Epidermal melanocyte (primary cell): ENCODE data around the gene PAN3.
A peak's percentile ranks its signal among the peaks of the same experiment; 100 is the strongest.

Experiments used
- DNase-seq: peaks from one replicate; pipeline ENCODE4 v3.0.0; 2011; ENCODE audit warnings: low spot score; ENCODE audit not compliant: insufficient read length

Gene PAN3

GRCh38 chr13:28299916-28300315, 161.6 kb downstream of the PAN3 start:
- DNase-seq = no peak

- DNase-seq = no peak
These were observed 163.5 kb downstream of the PAN3 start for GRCh38 chr13:28301839-28302238.

- no peak for DNase-seq
These were observed 168.0 kb downstream of the PAN3 start for GRCh38 chr13:28306325-28306724.

- no peak for DNase-seq
These were observed 175.2 kb downstream of the PAN3 start for GRCh38 chr13:28313579-28313978.

- no peak for DNase-seq
These were observed 176.5 kb downstream of the PAN3 start for GRCh38 chr13:28314879-28315278.

GRCh38 chr13:28316129-28316528, 177.8 kb downstream of the PAN3 start:
- DNase-seq = no peak

- no peak for DNase-seq
These were observed 178.5 kb downstream of the PAN3 start for GRCh38 chr13:28316836-28317235.

- DNase-seq = no peak
These were observed 180.2 kb downstream of the PAN3 start for GRCh38 chr13:28318496-28318895.

- DNase-seq = no peak
These were observed 181.2 kb downstream of the PAN3 start for GRCh38 chr13:28319528-28319927.

GRCh38 chr13:28320209-28320608, 181.9 kb downstream of the PAN3 start:
- DNase-seq = no peak

- DNase-seq = no peak
These were observed 182.7 kb downstream of the PAN3 start for GRCh38 chr13:28320884-28321574.

GRCh38 chr13:28321756-28322155, 183.4 kb downstream of the PAN3 start:
- no peak for DNase-seq

- no peak for DNase-seq
These were observed 184.0 kb downstream of the PAN3 start for GRCh38 chr13:28322256-28322905.

- DNase-seq = peak; percentile 74
These were observed 185.9 kb downstream of the PAN3 start for GRCh38 chr13:28324181-28324789.

- no peak for DNase-seq
These were observed 186.7 kb downstream of the PAN3 start for GRCh38 chr13:28325022-28325421.

- DNase-seq = no peak
These were observed 187.7 kb downstream of the PAN3 start for GRCh38 chr13:28326056-28326455.

- no peak for DNase-seq
These were observed 189.3 kb downstream of the PAN3 start for GRCh38 chr13:28327373-28328270.

- DNase-seq = no peak
These were observed 189.9 kb downstream of the PAN3 start for GRCh38 chr13:28328271-28328607.

GRCh38 chr13:28329395-28330158, 191.2 kb downstream of the PAN3 start:
- no peak for DNase-seq

- DNase-seq = no peak
These were observed 195.0 kb downstream of the PAN3 start for GRCh38 chr13:28333204-28333881.
